ENCODE data around the gene SPCS3.

Gene SPCS3

GRCh38 chr4:176319704-176320339 lies at the start of gene SPCS3:
TSS of gene SPCS3 (plus strand) at chr4:176319966. CDS start at chr4:176320077, 111 bp downstream.
- peak; percentile 95 for DNase-seq (ENCODE audit: low spot score)
- TF ChIP-seq CTCF (IDR thresholded peaks at IDR 0.05; ENCODE audit: extremely low read depth, missing control alignments), result no peak

GRCh38 chr4:176270669-176271068 lies 49.1 kb upstream of the SPCS3 start:
- DNase-seq (ENCODE audit: low spot score), result no peak
- no peak for TF ChIP-seq CTCF (IDR thresholded peaks at IDR 0.05; ENCODE audit: extremely low read depth, missing control alignments)

- no peak for TF ChIP-seq CTCF (IDR thresholded peaks at IDR 0.05; ENCODE audit: extremely low read depth, missing control alignments)
- DNase-seq (ENCODE audit: low spot score), result no peak
These were observed 48.0 kb upstream of the SPCS3 start for GRCh38 chr4:176271749-176272148.

- no peak for DNase-seq (ENCODE audit: low spot score)
- no peak for TF ChIP-seq CTCF (IDR thresholded peaks at IDR 0.05; ENCODE audit: extremely low read depth, missing control alignments)
These were observed 47.0 kb upstream of the SPCS3 start for GRCh38 chr4:176272799-176273198.

GRCh38 chr4:176273736-176274135 lies 46.0 kb upstream of the SPCS3 start:
- no peak for DNase-seq (ENCODE audit: low spot score)

GRCh38 chr4:176274441-176274840 lies 45.3 kb upstream of the SPCS3 start:
- DNase-seq (ENCODE audit: low spot score), result no peak
- TF ChIP-seq CTCF (IDR thresholded peaks at IDR 0.05; ENCODE audit: extremely low read depth, missing control alignments), result no peak

More at GRCh38 chr4:176273736-176274135, 46.0 kb upstream of the SPCS3 start:
- no peak for TF ChIP-seq CTCF (IDR thresholded peaks at IDR 0.05; ENCODE audit: extremely low read depth, missing control alignments)

- no peak for TF ChIP-seq CTCF (IDR thresholded peaks at IDR 0.05; ENCODE audit: extremely low read depth, missing control alignments)
- DNase-seq (ENCODE audit: low spot score), result no peak
These were observed 43.1 kb upstream of the SPCS3 start for GRCh38 chr4:176276710-176277109.
